Tibial artery (tissue), 4 donors: ENCODE results near the gene OPCML.

ENCODE experiments used
- DNase-seq, 2 donors: peaks; one replicate each; pipeline ENCODE4 v3.0.0-alpha.2; 2019
- H3K27ac ChIP-seq, 2 donors: fragments of 200-600 bp; sonication (generic) in 1 of 2; 1 replicate in 1 of 2; 2 replicates in 1 of 2; pipeline ENCODE4 v1.5.1; 2018 to 2019; ENCODE audit warnings: mild to moderate bottlenecking in 1 of 2
- H3K27me3 ChIP-seq, 2 donors: fragments of 200-600 bp; sonication (generic) in 1 of 2; one replicate each; pipeline versions ENCODE4 v1.5.1 to v1.6.0; 2016 to 2019
- H3K36me3 ChIP-seq, 3 donors: fragments of 200-600 bp; sonication (generic) in 2 of 3; one replicate each; pipeline ENCODE4 v1.5.1; 2016 to 2019; ENCODE audit warnings: mild to moderate bottlenecking in 2 of 3
- H3K4me1 ChIP-seq, 4 donors: fragments of 200-600 bp; sonication (generic) in 2 of 4; 1 replicate in 3 of 4; 2 replicates in 1 of 4; pipeline ENCODE4 v1.5.1; 2016 to 2019
- H3K4me3 ChIP-seq, 2 donors: fragments of 200-600 bp; sonication (generic) in 1 of 2; 1 replicate in 1 of 2; 2 replicates in 1 of 2; pipeline ENCODE4 v1.5.1; 2018 to 2019; ENCODE audit warnings: mild to moderate bottlenecking in 2 of 2
- H3K9me3 ChIP-seq, 3 donors: fragments of 200-600 bp; sonication (generic) in 1 of 3; one replicate each; pipeline ENCODE4 v1.5.1; 2016 to 2019
- intact Hi-C: fragments of 100-400 bp; cut with DNase I; formaldehyde crosslinking; loops from one replicate; pipeline ENCODE4 v1.15.0; 2023; ENCODE audit warnings: low total_unique reads
- TF ChIP-seq, protein P1 (sequence below), 2 experiments: fragments of 200-600 bp in 1 of 2; fragments of 450-650 bp in 1 of 2; IDR thresholded peaks; one replicate each; pipeline ENCODE4 v1.5.1; 2017 to 2019; ENCODE audit warnings: antibody characterized with exemption in 2 of 2, mild to moderate bottlenecking in 1 of 2, moderate library complexity in 1 of 2

OPCML gene

DNA sequence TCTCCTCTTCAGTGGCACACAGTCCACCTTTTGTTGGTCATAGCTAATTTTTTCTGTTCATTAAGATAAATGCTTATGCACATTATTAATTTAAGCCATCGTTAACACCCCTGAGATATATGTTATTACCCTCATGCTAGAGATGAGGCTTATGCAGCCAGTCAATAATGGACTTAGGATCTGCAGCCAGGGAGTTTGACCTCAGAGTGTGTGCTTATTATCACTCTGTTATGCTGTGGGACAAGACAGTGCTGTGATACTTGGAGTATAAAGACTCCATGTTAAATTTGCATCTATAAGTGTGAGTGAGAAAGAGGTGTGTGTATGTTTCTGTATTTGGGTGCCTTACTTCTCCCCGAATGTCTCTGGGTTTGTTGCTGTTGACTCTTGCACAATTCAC is 969.3 kb downstream of the OPCML start:
- H3K27me3 ChIP-seq = no peaks in the 10 kb centered on the region
- H3K4me1 ChIP-seq = no peaks in the 10 kb centered on the region
- no peaks in the 10 kb centered on the region for H3K36me3 ChIP-seq
- no peak overlapping the region for H3K27ac ChIP-seq
- intact Hi-C loops = no loop called here
- TF ChIP-seq, protein P1, sequence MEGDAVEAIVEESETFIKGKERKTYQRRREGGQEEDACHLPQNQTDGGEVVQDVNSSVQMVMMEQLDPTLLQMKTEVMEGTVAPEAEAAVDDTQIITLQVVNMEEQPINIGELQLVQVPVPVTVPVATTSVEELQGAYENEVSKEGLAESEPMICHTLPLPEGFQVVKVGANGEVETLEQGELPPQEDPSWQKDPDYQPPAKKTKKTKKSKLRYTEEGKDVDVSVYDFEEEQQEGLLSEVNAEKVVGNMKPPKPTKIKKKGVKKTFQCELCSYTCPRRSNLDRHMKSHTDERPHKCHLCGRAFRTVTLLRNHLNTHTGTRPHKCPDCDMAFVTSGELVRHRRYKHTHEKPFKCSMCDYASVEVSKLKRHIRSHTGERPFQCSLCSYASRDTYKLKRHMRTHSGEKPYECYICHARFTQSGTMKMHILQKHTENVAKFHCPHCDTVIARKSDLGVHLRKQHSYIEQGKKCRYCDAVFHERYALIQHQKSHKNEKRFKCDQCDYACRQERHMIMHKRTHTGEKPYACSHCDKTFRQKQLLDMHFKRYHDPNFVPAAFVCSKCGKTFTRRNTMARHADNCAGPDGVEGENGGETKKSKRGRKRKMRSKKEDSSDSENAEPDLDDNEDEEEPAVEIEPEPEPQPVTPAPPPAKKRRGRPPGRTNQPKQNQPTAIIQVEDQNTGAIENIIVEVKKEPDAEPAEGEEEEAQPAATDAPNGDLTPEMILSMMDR (IDR thresholded peaks at IDR 0.05) = no peak
- H3K9me3 ChIP-seq = no peaks in the 10 kb centered on the region
- no peak for DNase-seq
- H3K4me3 ChIP-seq = no peak overlapping the region

DNA sequence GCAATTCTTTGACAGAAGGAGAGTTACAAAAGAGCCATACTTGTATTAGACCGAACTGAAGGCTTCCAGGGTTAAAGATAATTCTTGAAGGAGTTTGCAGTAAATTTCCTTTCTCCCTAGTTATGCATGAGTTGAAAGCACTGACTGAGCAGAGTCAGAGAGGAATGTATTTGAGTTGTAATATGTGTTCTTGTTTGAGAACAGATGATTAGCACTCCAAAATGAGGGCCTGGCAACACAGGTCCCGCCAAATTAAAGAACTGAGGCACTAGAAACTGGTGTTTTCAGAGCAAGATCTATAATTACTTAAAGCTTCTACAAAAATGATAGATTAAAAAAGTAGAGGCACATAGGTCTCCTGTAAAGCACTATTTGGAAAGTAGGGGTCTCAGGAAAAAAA is 970.4 kb downstream of the OPCML start:
- no peak overlapping the region for H3K27ac ChIP-seq
- no peak for DNase-seq
- intact Hi-C loops = no loop called here
- no peaks in the 10 kb centered on the region for H3K4me1 ChIP-seq
- H3K9me3 ChIP-seq = no peaks in the 10 kb centered on the region
- TF ChIP-seq, protein P1 (IDR thresholded peaks at IDR 0.05) = no peak
- no peak overlapping the region for H3K4me3 ChIP-seq
- no peaks in the 10 kb centered on the region for H3K36me3 ChIP-seq
- H3K27me3 ChIP-seq = no peaks in the 10 kb centered on the region

DNA sequence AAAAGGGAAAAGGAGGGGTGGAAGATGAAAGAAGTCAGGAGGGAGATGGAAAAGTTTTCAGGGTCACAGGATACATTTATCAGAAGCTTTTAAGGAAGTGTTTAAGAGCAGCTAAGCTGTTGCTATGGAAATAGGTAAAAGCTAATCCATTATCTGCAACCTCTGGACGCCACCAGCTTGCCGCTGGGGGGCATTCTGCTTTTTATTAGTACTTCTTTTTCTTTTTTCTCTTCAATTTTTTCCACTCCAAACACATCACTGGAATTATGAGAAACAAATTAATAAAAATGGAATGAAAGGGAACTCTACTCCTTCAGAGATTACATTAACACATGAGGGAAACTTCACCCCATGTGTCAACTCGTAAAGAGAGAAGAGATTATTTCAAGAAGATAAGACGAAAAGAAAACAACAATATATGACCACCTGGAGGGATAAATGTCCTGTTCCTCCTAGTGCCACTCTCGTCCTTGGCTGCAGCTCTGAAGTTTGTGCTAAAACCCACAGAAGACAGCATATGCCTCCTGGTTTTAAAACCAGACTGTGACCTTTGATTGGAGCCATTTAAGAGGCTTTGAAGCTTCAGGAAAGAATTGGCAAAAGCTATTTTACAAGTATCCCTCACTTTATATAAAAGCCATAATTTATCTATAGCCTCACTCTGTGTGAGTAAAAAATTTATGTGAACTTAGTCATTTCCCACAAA is 972.8 kb downstream of the OPCML start:
- no peak for DNase-seq
- Histone ChIP-seq H3K9me3 (no peaks in the 10 kb centered on the region), H3K4me3 (no peak overlapping the region), H3K27me3 (no peaks in the 10 kb centered on the region), H3K27ac (no peak overlapping the region), H3K4me1 (no peaks in the 10 kb centered on the region), H3K36me3 (no peaks in the 10 kb centered on the region)
- TF ChIP-seq, protein P1 (IDR thresholded peaks at IDR 0.05) = no peak
- intact Hi-C loops = no loop called here

DNA sequence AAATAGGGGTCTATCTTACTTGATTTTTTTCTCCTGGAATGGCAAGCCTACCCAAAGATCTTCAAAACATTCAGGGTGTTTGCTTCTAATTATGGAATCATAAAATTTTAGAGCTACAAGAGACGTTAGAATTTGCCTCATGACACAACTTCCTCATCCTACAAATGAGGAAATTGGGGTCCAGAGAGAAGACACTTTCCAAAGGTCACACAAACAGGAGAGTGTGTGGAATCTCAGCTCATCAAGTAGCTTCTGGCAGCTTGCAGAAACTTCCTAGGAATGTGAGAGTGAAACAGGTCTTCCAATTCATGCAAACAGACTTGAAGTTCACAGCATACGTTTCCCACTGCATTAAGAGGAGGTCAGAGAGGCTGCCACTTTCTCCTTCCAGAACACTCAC is 976.0 kb downstream of the OPCML start:
- TF ChIP-seq, protein P1 (IDR thresholded peaks at IDR 0.05) = no peak
- no peaks in the 10 kb centered on the region for H3K36me3 ChIP-seq
- DNase-seq = no peak
- H3K27me3 ChIP-seq = no peaks in the 10 kb centered on the region
- H3K4me3 ChIP-seq = no peak overlapping the region
- no peaks in the 10 kb centered on the region for H3K4me1 ChIP-seq
- H3K9me3 ChIP-seq = no peaks in the 10 kb centered on the region
- intact Hi-C loops = no loop called here
- no peak overlapping the region for H3K27ac ChIP-seq

DNA sequence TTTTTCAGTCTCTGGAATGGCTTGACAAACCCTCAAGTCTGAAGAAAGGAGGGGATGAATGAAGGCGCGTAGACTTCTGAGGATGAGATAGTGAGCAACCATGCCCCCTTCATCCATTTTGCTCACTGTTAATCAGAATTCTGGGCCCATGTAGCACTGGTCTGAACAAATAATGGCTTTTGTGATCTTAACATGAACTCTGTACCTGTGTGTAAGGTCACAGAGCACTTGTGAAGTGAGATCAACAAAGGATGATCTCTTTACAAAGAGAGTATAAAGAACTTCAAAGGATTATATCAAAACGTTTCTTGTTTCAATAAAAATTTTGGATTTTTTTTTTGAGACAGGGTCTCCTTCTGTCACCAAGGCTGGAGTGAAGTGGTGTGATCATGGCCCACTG is 976.7 kb downstream of the OPCML start:
- Histone ChIP-seq H3K36me3 (no peaks in the 10 kb centered on the region), H3K9me3 (no peaks in the 10 kb centered on the region), H3K4me3 (no peak overlapping the region), H3K4me1 (no peaks in the 10 kb centered on the region), H3K27ac (no peak overlapping the region), H3K27me3 (no peaks in the 10 kb centered on the region)
- intact Hi-C loops = no loop called here
- TF ChIP-seq, protein P1 (IDR thresholded peaks at IDR 0.05) = no peak
- DNase-seq = no peak

DNA sequence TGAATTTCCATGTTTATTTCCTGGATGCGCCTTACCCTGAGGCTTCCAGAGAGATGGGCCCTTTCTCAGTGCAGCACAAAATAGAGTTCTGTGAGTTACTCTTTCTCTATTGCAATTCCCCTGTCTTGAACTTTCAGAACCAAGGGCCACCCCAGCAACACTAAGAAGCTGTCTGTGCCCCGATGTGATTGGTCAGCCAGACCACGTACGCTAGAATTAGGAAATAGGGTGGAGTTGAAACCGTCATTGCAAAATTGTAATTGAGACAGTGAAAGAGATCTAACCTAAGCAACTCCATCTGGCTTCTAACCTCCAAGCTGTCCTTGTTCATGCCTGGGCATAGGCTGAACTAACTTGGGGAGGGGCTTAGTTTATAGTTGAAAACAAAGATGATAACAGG is 981.3 kb downstream of the OPCML start:
- DNase-seq = no peak
- no peak overlapping the region for H3K4me3 ChIP-seq
- no peaks in the 10 kb centered on the region for H3K9me3 ChIP-seq
- no peaks in the 10 kb centered on the region for H3K4me1 ChIP-seq
- no peaks in the 10 kb centered on the region for H3K36me3 ChIP-seq
- intact Hi-C loops = no loop called here
- no peaks in the 10 kb centered on the region for H3K27me3 ChIP-seq
- TF ChIP-seq, protein P1 (IDR thresholded peaks at IDR 0.05) = no peak
- no peak overlapping the region for H3K27ac ChIP-seq
